A673 (cell line): Measurements from ENCODE around the gene MARS1. TPM values are rescaled to one million over a fixed set of nuclear protein-coding genes. Genes with fewer than 3 reads are reported as not detected.

ENCODE experiments used
- BruUV-seq: library from RNA; stranded (reverse); fragments of 400-500 nt; replicated peaks from 2 replicates; lab custom pipeline; 2021; lab: Mats Ljungman, UMichigan
- CTCF ChIA-PET: fragments of 300-600 bp; sonication (Branson Sonifier 250); formaldehyde crosslinking; loops from one replicate; lab custom pipeline; 2022; ENCODE audit warnings: antibody characterized with exemption; lab: Charles Lee
- POLR2A ChIA-PET: fragments of 300-600 bp; sonication (Branson Sonifier 250); formaldehyde crosslinking; loops from one replicate; lab custom pipeline; 2022; ENCODE audit warnings: antibody characterized with exemption; ENCODE audit not compliant: low non-redundant PET; lab: Charles Lee
- DNase-seq: peaks from one replicate; pipeline ENCODE4 v3.0.0-alpha.2; 2015; ENCODE audit warnings: low spot score
- H3K27ac ChIP-seq: fragments of 200-600 bp; sonication (generic); 2 replicates; pipeline ENCODE4 v1.5.1; 2016; ENCODE audit warnings: mixed run types, low read depth, mild to moderate bottlenecking, mixed read lengths, antibody characterized with exemption, low read length; ENCODE audit not compliant: poor library complexity, severe bottlenecking
- H3K27me3 ChIP-seq: fragments of 200-600 bp; sonication (generic); replicated peaks from 2 replicates; pipeline ENCODE4 v1.6.1; 2017; ENCODE audit warnings: mixed run types, low read depth, mild to moderate bottlenecking, mixed read lengths, antibody characterized with exemption, low read length; ENCODE audit not compliant: insufficient read depth, poor library complexity
- H3K36me3 ChIP-seq: fragments of 200-600 bp; sonication (generic); 2 replicates; pipeline ENCODE4 v1.6.1; 2016; ENCODE audit warnings: mixed run types, mild to moderate bottlenecking, mixed read lengths, antibody characterized with exemption, low read length; ENCODE audit not compliant: insufficient read depth, poor library complexity, severe bottlenecking
- H3K4me1 ChIP-seq: fragments of 200-600 bp; sonication (generic); 2 replicates; pipeline ENCODE4 v1.6.1; 2017; ENCODE audit warnings: mixed run types, mild to moderate bottlenecking, mixed read lengths, antibody characterized with exemption, low read length; ENCODE audit not compliant: insufficient read depth, poor library complexity, severe bottlenecking
- H3K4me3 ChIP-seq: fragments of 200-600 bp; sonication (generic); 2 replicates; pipeline ENCODE4 v1.5.1; 2016; ENCODE audit warnings: low read depth, mixed run types, mild to moderate bottlenecking, mixed read lengths, low read length; ENCODE audit not compliant: poor library complexity, severe bottlenecking
- H3K9me3 ChIP-seq: fragments of 200-600 bp; sonication (generic); 2 replicates; pipeline ENCODE4 v1.6.1; 2016; ENCODE audit warnings: mixed run types, low read depth, mild to moderate bottlenecking, mixed read lengths, antibody characterized with exemption, low read length; ENCODE audit not compliant: poor library complexity, severe bottlenecking
- EZH2 ChIP-seq: fragments of 200-600 bp; sonication (generic); IDR thresholded peaks from 2 replicates; pipeline ENCODE4 v1.6.1; 2017; ENCODE audit warnings: borderline replicate concordance, low read depth, mild to moderate bottlenecking, mixed read lengths, antibody characterized with exemption, low read length; ENCODE audit not compliant: poor library complexity, severe bottlenecking
- intact Hi-C: fragments of 100-400 bp; cut with micrococcal nuclease; formaldehyde crosslinking; loops from one replicate; pipeline ENCODE4 v1.10.0; 2022; ENCODE audit not compliant: unreplicated experiment
- total RNA-seq: library from RNA; stranded (reverse); gene quantifications from 2 replicates; pipeline ENCODE4 v1.2.3, GENCODE V29; 2021
- TF ChIP-seq, protein P1 (sequence below): fragments of 300-800, 200-600 bp; sonication (generic); conservative IDR thresholded peaks from 2 replicates; pipeline ENCODE4 v1.5.1; 2017; ENCODE audit warnings: low read depth, mild to moderate bottlenecking, antibody characterized with exemption, low read length, moderate library complexity, mixed read lengths

Gene MARS1
- total RNA-seq, 1 experiment from 2014 or later: 467 TPM

DNA sequence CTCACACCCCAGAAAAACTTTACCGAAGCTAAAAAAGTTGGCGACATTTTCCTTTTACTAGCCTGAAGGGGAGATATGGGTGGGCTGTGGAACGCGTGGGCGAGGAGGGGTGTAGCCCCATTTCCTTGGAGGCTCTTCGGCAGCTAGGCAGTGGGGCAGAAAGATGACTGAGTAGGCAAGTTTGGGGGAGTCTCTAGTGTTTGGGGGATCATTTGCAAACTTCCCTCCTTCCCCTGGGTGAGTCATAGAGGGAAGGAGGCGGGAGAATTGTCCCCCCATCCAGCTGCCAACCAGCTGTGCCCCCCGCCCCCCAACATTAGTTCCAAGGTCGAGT lies 26.0 kb upstream of the MARS1 start:
- intact Hi-C loops: loop anchor here (2.0 to 5.0 kb wide), 2 partner anchors 161 to 280 kb away; no protein-coding TSS in a partner anchor
- Histone ChIP-seq H3K27me3 (no peaks in the 10 kb centered on the region), H3K9me3 (no peaks in the 10 kb centered on the region), H3K36me3 (no peaks in the 10 kb centered on the region), H3K4me1 (peaks cover 31% of the 10 kb centered on the region), H3K27ac (peak overlapping the region; percentile 85), H3K4me3 (peak overlapping the region; percentile 60)
- ChIA-PET CTCF (interaction anchor here (0.6 to 1.2 kb wide), 2 partner anchors 21 to 154 kb away, joined by 3 to 6 read pairs; no protein-coding TSS in a partner anchor), POLR2A (interaction anchor here (0.6 kb wide), 1 partner anchor 19 kb away, joined by 7 read pairs; no protein-coding TSS in a partner anchor)
- TF ChIP-seq, protein P1, sequence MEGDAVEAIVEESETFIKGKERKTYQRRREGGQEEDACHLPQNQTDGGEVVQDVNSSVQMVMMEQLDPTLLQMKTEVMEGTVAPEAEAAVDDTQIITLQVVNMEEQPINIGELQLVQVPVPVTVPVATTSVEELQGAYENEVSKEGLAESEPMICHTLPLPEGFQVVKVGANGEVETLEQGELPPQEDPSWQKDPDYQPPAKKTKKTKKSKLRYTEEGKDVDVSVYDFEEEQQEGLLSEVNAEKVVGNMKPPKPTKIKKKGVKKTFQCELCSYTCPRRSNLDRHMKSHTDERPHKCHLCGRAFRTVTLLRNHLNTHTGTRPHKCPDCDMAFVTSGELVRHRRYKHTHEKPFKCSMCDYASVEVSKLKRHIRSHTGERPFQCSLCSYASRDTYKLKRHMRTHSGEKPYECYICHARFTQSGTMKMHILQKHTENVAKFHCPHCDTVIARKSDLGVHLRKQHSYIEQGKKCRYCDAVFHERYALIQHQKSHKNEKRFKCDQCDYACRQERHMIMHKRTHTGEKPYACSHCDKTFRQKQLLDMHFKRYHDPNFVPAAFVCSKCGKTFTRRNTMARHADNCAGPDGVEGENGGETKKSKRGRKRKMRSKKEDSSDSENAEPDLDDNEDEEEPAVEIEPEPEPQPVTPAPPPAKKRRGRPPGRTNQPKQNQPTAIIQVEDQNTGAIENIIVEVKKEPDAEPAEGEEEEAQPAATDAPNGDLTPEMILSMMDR: no peak
- TF ChIP-seq EZH2: no peak
- BruUV-seq: no TSS peak
- no peak for DNase-seq

DNA sequence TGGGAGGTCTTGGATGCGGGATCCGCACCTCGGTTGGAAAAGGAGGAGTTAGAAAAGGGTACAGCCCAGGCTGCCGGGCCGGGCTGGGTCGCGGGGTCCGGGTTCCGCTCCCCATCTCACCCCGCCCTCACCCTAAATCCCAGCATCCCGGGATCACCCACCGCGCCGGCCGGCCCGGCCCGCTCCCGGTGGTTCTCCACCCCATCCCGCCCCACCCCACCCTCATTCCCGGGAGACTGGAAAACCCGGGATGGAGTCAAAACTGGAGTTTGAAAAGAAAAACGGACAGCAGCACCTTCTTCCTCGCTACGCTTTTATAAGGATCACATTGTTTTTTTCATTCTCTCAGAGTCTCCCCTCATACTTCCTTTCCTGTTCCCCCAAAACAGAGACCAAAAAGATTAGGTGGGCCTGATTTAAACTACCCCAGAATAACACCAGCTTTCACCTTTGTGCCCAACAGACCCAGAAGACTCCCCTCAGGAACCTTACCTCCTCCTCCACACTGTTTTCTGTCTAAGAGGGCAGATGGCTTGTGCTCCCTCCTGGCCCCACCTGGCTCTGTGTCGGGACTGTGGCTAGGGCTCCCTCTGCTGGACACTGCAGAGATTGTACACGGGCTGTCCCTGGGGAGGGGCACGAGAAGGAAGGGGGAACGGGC lies 25.5 kb upstream of the MARS1 start:
- ChIA-PET CTCF (interaction anchor here (1.2 kb wide), 1 partner anchor 21 kb away, joined by 3 read pairs; no protein-coding TSS in a partner anchor), POLR2A (no interaction called here)
- Histone ChIP-seq H3K4me1 (peaks cover 28% of the 10 kb centered on the region), H3K4me3 (peak overlapping the region; percentile 60), H3K27me3 (no peaks in the 10 kb centered on the region), H3K36me3 (no peaks in the 10 kb centered on the region), H3K9me3 (no peaks in the 10 kb centered on the region), H3K27ac (peak overlapping the region; percentile 85)
- peak; percentile 95 for DNase-seq
- intact Hi-C loops: loop anchor here (5.0 kb wide), 1 partner anchor 280 kb away; no protein-coding TSS in a partner anchor
- TF ChIP-seq, protein P1: peak; percentile 99
- TF ChIP-seq EZH2: no peak
- no TSS peak for BruUV-seq

GRCh38 chr12:57462912-57463253 lies 25.0 kb upstream of the MARS1 start:
- intact Hi-C loops: loop anchor here (5.0 kb wide), 1 partner anchor 279 kb away; no protein-coding TSS in a partner anchor
- peak overlapping the region; percentile 85 for H3K27ac ChIP-seq
- no TSS peak for BruUV-seq
- no peaks in the 10 kb centered on the region for H3K36me3 ChIP-seq
- no peak for DNase-seq
- H3K9me3 ChIP-seq: no peaks in the 10 kb centered on the region
- H3K4me3 ChIP-seq: no peak overlapping the region
- no peak for TF ChIP-seq EZH2
- TF ChIP-seq, protein P1: no peak
- H3K27me3 ChIP-seq: no peaks in the 10 kb centered on the region
- ChIA-PET CTCF (no interaction called here), POLR2A (no interaction called here)
- H3K4me1 ChIP-seq: peaks cover 23% of the 10 kb centered on the region
